Small intestine (tissue), 7 donors: ENCODE results near the gene MAP4K3. TPM values are rescaled to one million over a fixed set of nuclear protein-coding genes. Genes with fewer than 3 reads are reported as not detected.
"Not testable (repeated sequence)": the region's sequence is repeated elsewhere in the genome, so short reads cannot be mapped to it uniquely, and the experiment has no call there.

Experiments
- DNase-seq, 2 donors: peaks; one replicate each; pipeline versions ENCODE4 v3.0.0 to v3.0.0-alpha.2; 2013
- FAIRE-seq: peaks from 2 replicates; lab custom pipeline; 2012; peaks lifted over from hg19 to GRCh38; lab: Jason Lieb, UNC
- H3K27ac ChIP-seq, 3 donors: one replicate each; pipeline ENCODE4 v1.5.1; 2013; ENCODE audit warnings: low read length in 2 of 3, mild to moderate bottlenecking in 2 of 3, control low read depth in 1 of 3, inconsistent platforms in 1 of 3, low read depth in 1 of 3, moderate library complexity in 1 of 3
- H3K27me3 ChIP-seq, 3 donors: one replicate each; pipeline ENCODE4 v1.6.1; 2013; ENCODE audit warnings: low read length in 3 of 3, inconsistent platforms in 1 of 3; ENCODE audit not compliant: control insufficient read depth in 3 of 3, insufficient read depth in 3 of 3
- H3K36me3 ChIP-seq, 3 donors: one replicate each; pipeline ENCODE4 v1.6.1; 2013; ENCODE audit warnings: low read length in 3 of 3, inconsistent platforms in 1 of 3, low read depth in 1 of 3, mild to moderate bottlenecking in 1 of 3, moderate library complexity in 1 of 3; ENCODE audit not compliant: control insufficient read depth in 3 of 3, insufficient read depth in 2 of 3
- H3K4me1 ChIP-seq, 3 donors: one replicate each; pipeline ENCODE4 v1.6.1; 2013; ENCODE audit warnings: low read length in 2 of 3, inconsistent platforms in 1 of 3, low read depth in 1 of 3, mild to moderate bottlenecking in 1 of 3, moderate library complexity in 1 of 3; ENCODE audit not compliant: control insufficient read depth in 3 of 3, insufficient read depth in 2 of 3
- H3K4me3 ChIP-seq, 3 donors: one replicate each; pipeline ENCODE4 v1.5.1; 2013; ENCODE audit warnings: low read length in 3 of 3, control low read depth in 1 of 3, inconsistent platforms in 1 of 3, low read depth in 1 of 3, mild to moderate bottlenecking in 1 of 3, moderate library complexity in 1 of 3
- H3K9me3 ChIP-seq, 2 donors: one replicate each; pipeline ENCODE4 v1.6.1; 2013; ENCODE audit warnings: low read depth in 1 of 2, low read length in 1 of 2; ENCODE audit not compliant: control insufficient read depth in 2 of 2, insufficient read depth in 1 of 2
- WGBS, 3 donors: extraction: QIAGEN DNeasy Blood & Tissue Kit; methylation state at CpG; one replicate each; pipeline ENCODE4 v1.1.7; 2013; 5-methylcytosine and 5-hydroxymethylcytosine counted together
- polyA plus RNA-seq, 4 donors: library from polyadenylated mRNA; stranded (reverse) in 3 of 4; unstranded in 1 of 4; fragments of 200-250 nt in 3 of 4; fragments of 120-200 nt in 1 of 4; gene quantifications; one replicate each; pipeline versions ENCODE4 v1.2.1 to v1.2.3, GENCODE V29; 2013
- donor health status: healthy with polysubstance abuse.
- donor health status: control.
- donor health status: control.
- donor health status: Bipolar disorder and iron deficiency.
- donor health status: healthy.

The MAP4K3 gene
- polyA plus RNA-seq, 4 donors, result 9.5 to 29.9 (median 13.9) TPM

DNA sequence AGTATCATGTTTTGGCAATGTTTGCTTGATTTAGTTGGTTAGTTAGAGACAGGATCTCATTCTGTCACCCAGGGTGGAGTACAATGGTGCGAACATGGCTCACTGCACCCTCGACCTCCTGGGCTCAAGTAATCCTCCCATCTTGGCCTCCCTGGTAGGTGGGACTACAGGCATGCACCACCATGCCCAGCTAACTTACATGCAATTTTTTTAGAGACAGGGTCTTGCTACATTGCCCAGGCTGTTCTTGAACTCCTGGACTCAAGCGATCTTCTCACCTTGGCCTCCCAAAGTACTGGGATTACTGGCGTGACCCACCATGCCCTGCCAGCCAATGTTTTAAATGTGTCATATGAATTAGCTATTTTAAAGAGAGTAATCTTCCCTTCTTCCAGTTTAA lies 177.0 kb downstream of the MAP4K3 start:
- DNase-seq, result no peak
- Histone ChIP-seq H3K27me3 (no peaks in the 10 kb centered on the region), H3K36me3 (peaks cover 2 to 28% (median 7%) of the 10 kb centered on the region in 3 donors), H3K9me3 (no peaks in the 10 kb centered on the region), H3K27ac (no peak overlapping the region), H3K4me1 (no peaks in the 10 kb centered on the region), H3K4me3 (no peak overlapping the region)
- 93 to 95% (median 94%) methylated on average over 4 of the region's 4 CpGs for whole genome bisulfite sequencing, 3 donors
- no peak for FAIRE-seq

- H3K4me1 ChIP-seq, result no peaks in the 10 kb centered on the region
- DNase-seq (no peak), FAIRE-seq (peak; percentile 47)
- no peaks in the 10 kb centered on the region for H3K27me3 ChIP-seq
- peaks cover 0 to under 1% of the 10 kb centered on the region in 2 donors for H3K9me3 ChIP-seq
- H3K27ac ChIP-seq, result no peak overlapping the region
- H3K4me3 ChIP-seq, result no peak overlapping the region
- H3K36me3 ChIP-seq, result peaks cover 2 to 26% (median 12%) of the 10 kb centered on the region in 3 donors
Observed at GRCh38 chr2:39256040-39256439, 181.0 kb downstream of the MAP4K3 start.

DNA sequence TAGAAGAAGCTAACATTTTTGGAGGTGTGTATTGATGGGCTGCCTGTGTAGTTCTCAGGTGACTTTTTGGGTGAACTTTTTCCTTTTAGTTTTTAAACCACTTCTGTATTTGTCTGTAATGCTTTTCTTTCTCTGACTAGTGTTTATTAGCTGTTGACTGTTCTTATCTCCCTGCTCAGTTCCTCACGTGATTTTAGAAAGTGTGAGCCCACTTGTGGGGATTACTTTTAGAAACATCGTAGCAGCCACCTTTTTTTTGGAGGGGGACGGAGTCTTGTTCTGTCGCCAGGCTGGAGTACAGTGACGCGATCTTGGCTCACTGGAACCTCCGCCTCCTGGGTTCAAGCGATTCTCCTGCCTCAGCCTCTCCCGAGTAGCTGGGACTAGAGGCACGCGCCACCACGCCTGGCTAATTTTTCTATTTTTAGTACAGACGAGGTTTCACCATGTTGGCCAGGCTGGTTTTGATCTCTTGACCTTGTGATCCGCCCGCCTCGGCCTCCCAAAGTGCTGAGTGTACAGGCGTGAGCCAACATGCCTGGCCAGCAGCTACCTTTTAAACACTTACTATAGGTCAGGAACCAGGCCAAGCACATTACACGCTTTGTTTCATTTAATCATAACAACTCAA lies 184.1 kb downstream of the MAP4K3 start:
- H3K4me3 ChIP-seq, result no peak overlapping the region
- H3K36me3 ChIP-seq, result peaks cover 0 to 20% (median 14%) of the 10 kb centered on the region in 3 donors
- FAIRE-seq, result no peak
- no peak overlapping the region for H3K27ac ChIP-seq
- no peaks in the 10 kb centered on the region for H3K4me1 ChIP-seq
- WGBS, 3 donors, result 91 to 95% (median 92%) methylated on average over 18 of the region's 18 CpGs
- H3K27me3 ChIP-seq, result no peaks in the 10 kb centered on the region
- no peak for DNase-seq
- H3K9me3 ChIP-seq, result peaks cover 0 to 6% of the 10 kb centered on the region in 2 donors

GRCh38 chr2:39247512-39248043 lies 189.5 kb downstream of the MAP4K3 start:
- H3K4me1 ChIP-seq, result no peaks in the 10 kb centered on the region
- 78 to 90% (median 81%) methylated on average over 6 of the region's 6 CpGs for WGBS, 3 donors
- FAIRE-seq, result no peak
- H3K36me3 ChIP-seq, result peaks cover 0 to 6% (median 5%) of the 10 kb centered on the region in 3 donors
- peaks cover 0 to 13% of the 10 kb centered on the region in 2 donors for H3K9me3 ChIP-seq
- H3K27me3 ChIP-seq, result no peaks in the 10 kb centered on the region
- no peak overlapping the region for H3K27ac ChIP-seq
- H3K4me3 ChIP-seq, result no peak overlapping the region
- DNase-seq, result no peak

DNA sequence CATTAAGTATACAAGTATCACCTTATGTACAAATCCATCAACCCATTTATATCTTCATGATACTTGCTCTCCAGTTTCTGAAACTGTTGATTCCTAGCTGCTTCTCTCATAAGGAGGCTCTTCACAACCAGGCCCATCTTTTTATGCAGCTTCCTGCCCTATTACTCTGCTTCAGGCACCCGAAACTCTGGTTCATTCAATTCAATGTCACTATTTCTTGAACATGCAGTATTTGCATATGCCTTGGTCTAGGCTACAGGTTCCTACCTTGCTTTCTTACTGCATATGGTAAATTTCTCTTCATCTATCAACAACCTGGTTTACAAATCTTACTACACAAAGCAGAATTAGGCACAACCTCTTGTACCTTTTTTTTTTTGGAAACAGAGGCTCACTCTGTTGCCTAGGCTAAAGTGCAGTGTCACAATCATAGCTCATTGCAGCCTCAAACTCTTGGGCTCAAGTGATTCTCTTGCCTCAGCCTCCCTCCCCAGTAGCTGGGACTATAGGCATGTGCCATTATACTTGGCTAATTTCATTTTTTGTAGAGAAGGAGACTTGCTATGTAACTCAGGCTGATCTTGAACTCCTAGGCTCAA lies 190.6 kb downstream of the MAP4K3 start:
- DNase-seq (no peak), FAIRE-seq (no peak)
- no peak overlapping the region for H3K27ac ChIP-seq
- 83 to 86% (median 85%) methylated on average over 1 of the region's 1 CpG for WGBS, 3 donors
- no peaks in the 10 kb centered on the region for H3K27me3 ChIP-seq
- no peak overlapping the region for H3K4me3 ChIP-seq
- peaks cover 0 to 5% (median 3%) of the 10 kb centered on the region in 3 donors for H3K36me3 ChIP-seq
- H3K4me1 ChIP-seq, result no peaks in the 10 kb centered on the region
- H3K9me3 ChIP-seq, result peaks cover 0 to 13% of the 10 kb centered on the region in 2 donors

GRCh38 chr2:39244963-39245625 lies 192.0 kb downstream of the MAP4K3 start:
- not testable (repeated sequence) for H3K36me3 ChIP-seq, DNase-seq, H3K9me3 ChIP-seq, H3K27me3 ChIP-seq, H3K4me1 ChIP-seq, H3K4me3 ChIP-seq, FAIRE-seq, H3K27ac ChIP-seq
- WGBS, 3 donors, result 78 to 92% (median 82%) methylated on average over 31 of the region's 31 CpGs

DNA sequence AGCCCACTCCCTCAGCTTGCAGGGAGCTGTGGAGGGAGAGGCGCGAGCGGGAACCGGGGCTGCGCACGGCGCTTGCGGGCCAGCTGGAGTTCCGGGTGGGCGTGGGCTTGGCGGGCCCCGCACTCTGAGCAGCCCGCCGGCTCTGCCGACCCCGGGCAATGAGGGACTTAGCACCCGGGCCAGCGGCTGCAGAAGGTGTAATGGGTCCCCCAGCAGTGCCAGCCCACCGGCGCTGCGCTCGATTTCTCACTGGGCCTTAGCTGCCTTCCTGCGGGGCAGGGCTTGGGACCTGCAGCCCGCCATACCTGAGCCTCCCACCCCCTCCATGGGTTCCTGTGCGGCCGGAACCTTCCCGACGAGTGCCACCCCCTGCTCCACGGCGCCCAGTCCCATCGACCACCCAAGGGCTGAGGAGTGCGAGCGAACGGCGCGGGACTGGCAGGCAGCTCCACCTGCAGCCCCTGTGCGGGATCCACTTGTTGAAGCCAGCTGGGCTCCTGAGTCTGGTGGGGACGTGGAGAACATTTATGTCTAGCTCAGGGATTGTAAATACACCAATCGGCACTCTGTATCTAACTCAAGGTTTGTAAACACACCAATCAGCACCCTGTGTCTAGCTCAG lies 192.7 kb downstream of the MAP4K3 start:
- FAIRE-seq, H3K9me3 ChIP-seq, H3K4me1 ChIP-seq, H3K27me3 ChIP-seq, H3K27ac ChIP-seq, DNase-seq, H3K36me3 ChIP-seq, H3K4me3 ChIP-seq: not testable (repeated sequence)
- WGBS, 3 donors, result 90 to 97% (median 97%) methylated on average over 27 to 39 of the region's 39 CpGs

DNA sequence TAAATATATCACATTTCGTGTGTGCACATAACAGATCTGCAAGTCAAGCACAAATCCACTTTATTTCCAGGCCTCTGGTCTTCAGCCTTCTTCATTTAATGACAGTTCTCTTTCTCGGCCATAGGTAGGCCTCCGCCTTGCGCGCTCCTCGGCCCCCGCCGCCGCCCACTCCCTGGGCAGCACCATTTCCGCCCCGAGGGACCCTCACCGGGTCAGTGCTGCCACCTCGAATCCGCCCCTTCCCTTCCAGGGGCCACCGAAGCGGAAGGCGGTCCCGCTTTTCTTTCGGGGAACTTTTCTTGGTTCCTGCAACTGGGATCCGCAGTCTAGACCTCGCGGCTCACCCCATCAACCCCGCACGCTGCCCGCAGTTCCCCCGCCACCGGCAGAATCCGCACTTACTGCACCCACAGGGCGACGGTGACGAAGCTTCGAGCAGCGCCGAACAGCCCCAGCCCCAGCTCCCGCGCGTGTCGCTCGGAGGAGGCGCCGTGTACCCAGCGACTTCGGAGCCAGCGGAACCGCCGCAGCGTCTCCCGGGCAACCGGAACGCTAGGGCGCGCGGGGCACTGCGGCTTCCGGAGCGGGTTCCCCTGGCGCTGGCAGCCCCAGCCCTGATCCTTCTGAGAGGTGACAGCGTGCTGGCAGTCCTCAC lies 193.5 kb downstream of the MAP4K3 start, which contains the start of gene CDKL4:
Gene CDKL4, minus strand, starts transcription at position 502 of the 655 bp plus-strand sequence.
- FAIRE-seq, result no peak
- Histone ChIP-seq H3K4me1 (no peaks in the 10 kb centered on the region), H3K27me3 (no peaks in the 10 kb centered on the region), H3K36me3 (peaks cover 0 to 1% (median 0%) of the 10 kb centered on the region in 3 donors), H3K27ac (no peak within 1 kb of the TSS), H3K9me3 (peaks cover 0 to 6% of the 10 kb centered on the region in 2 donors), H3K4me3 (peak within 1 kb of the TSS in 2 of 3 donors; percentile 15 to 26)
- no peak for DNase-seq
- 61 to 70% (median 63%) methylated on average over 58 of the region's 58 CpGs for WGBS, 3 donors
